Naive thymus-derived CD4-positive, alpha-beta T cell (primary cell): Measurements from ENCODE around the gene ZNF577. TPM values are rescaled to one million over a fixed set of nuclear protein-coding genes. Genes with fewer than 3 reads are reported as not detected.
A peak's percentile ranks its signal among the peaks of the same experiment; 100 is the strongest.
"Not testable (repeated sequence)": the region's sequence is repeated elsewhere in the genome, so short reads cannot be mapped to it uniquely, and the experiment has no call there.

Experiments used
- ATAC-seq: fragments of 150-1000 bp; cut with Tn5 transposase; 2 replicates; pipeline ENCODE4 v1.10.0; 2021; ENCODE audit warnings: mild to moderate bottlenecking, moderate library complexity
- CTCF ChIA-PET: fragments of 350-600 bp; sonication (Branson Sonifier 250); formaldehyde crosslinking; loops from one replicate; lab custom pipeline; 2021; ENCODE audit warnings: antibody characterized with exemption; lab: Charles Lee
- POLR2A ChIA-PET: fragments of 350-600 bp; sonication (Branson Sonifier 250); formaldehyde crosslinking; loops from one replicate; lab custom pipeline; 2021; ENCODE audit warnings: antibody characterized with exemption, inconsistent platforms; lab: Charles Lee
- DNase-seq, 9 donors: peaks; one replicate each; pipeline versions ENCODE4 v3.0.0 to v3.0.0-alpha.2; 2020 to 2022; ENCODE audit warnings: mixed read lengths in 1 of 9
- H3K27ac ChIP-seq: one replicate; pipeline ENCODE4 v1.7.0; 2013; ENCODE audit warnings: mild to moderate bottlenecking, low read depth, low read length, moderate library complexity
- H3K27me3 ChIP-seq, 2 donors: one replicate each; pipeline ENCODE4 v1.7.0; 2013; ENCODE audit warnings: low read length in 2 of 2, mild to moderate bottlenecking in 2 of 2, moderate library complexity in 2 of 2; ENCODE audit not compliant: control insufficient read depth in 2 of 2, insufficient read depth in 2 of 2
- H3K36me3 ChIP-seq, 3 experiments: 1 replicate in 2 of 3; 2 replicates in 1 of 3; pipeline ENCODE4 v1.7.0; 2013; ENCODE audit warnings: low read length in 3 of 3, mild to moderate bottlenecking in 3 of 3, moderate library complexity in 1 of 3; ENCODE audit not compliant: insufficient read depth in 3 of 3, control insufficient read depth in 2 of 3
- H3K4me1 ChIP-seq, 2 donors: one replicate each; pipeline ENCODE4 v1.7.0; 2013; ENCODE audit warnings: low read length in 2 of 2, mild to moderate bottlenecking in 2 of 2, moderate library complexity in 1 of 2; ENCODE audit not compliant: control insufficient read depth in 2 of 2, insufficient read depth in 2 of 2
- H3K4me3 ChIP-seq: 2 replicates; pipeline ENCODE4 v1.7.0; 2013; ENCODE audit warnings: mild to moderate bottlenecking, low read length
- H3K9me3 ChIP-seq, 3 experiments: 1 replicate in 2 of 3; 2 replicates in 1 of 3; pipeline ENCODE4 v1.7.0; 2013; ENCODE audit warnings: low read length in 3 of 3; ENCODE audit not compliant: control insufficient read depth in 2 of 3
- H3K27ac Mint-ChIP-seq, 9 donors: one replicate each; pipeline ENCODE4 v1.8.0; 2020 to 2022; ENCODE audit warnings: mixed read lengths in 9 of 9, mild to moderate bottlenecking in 8 of 9, moderate library complexity in 5 of 9, inconsistent platforms in 2 of 9
- H3K27me3 Mint-ChIP-seq, 5 donors: one replicate each; pipeline ENCODE4 v1.8.0; 2021 to 2022; ENCODE audit warnings: mixed read lengths in 5 of 5, mild to moderate bottlenecking in 1 of 5
- H3K36me3 Mint-ChIP-seq, 5 donors: one replicate each; pipeline ENCODE4 v1.8.0; 2020 to 2022; ENCODE audit warnings: mixed read lengths in 5 of 5, mild to moderate bottlenecking in 3 of 5, inconsistent platforms in 1 of 5
- H3K4me1 Mint-ChIP-seq, 7 donors: one replicate each; pipeline ENCODE4 v1.8.0; 2020 to 2022; ENCODE audit warnings: mixed read lengths in 7 of 7, mild to moderate bottlenecking in 3 of 7, inconsistent platforms in 1 of 7
- H3K4me3 Mint-ChIP-seq, 10 donors: one replicate each; pipeline ENCODE4 v1.8.0; 2020 to 2022; ENCODE audit warnings: mild to moderate bottlenecking in 10 of 10, mixed read lengths in 10 of 10, moderate library complexity in 6 of 10, inconsistent platforms in 2 of 10
- H3K9me3 Mint-ChIP-seq, 11 donors: one replicate each; pipeline ENCODE4 v1.8.0; 2020 to 2022; ENCODE audit warnings: mixed read lengths in 11 of 11, mild to moderate bottlenecking in 4 of 11, inconsistent platforms in 1 of 11, moderate library complexity in 1 of 11
- intact Hi-C, 2 donors: fragments of 100-400 bp; cut with micrococcal nuclease; formaldehyde crosslinking; loops; one replicate each; pipeline ENCODE4 v1.15.1; 2023
- polyA plus RNA-seq, 2 donors: library from polyadenylated mRNA; unstranded; fragments of 300-500 nt; fragmentation: Illumina TruSeq; gene quantifications; one replicate each; pipeline ENCODE4 v1.2.3, GENCODE V29; 2021
- total RNA-seq, 6 experiments: library from RNA in 5 of 6; stranded (reverse) in 5 of 6; gene quantifications; 1 replicate in 5 of 6; 2 replicates in 1 of 6; pipeline ENCODE4 v1.2.3 and lab custom pipeline; 2021 to 2026

ZNF577 gene
- total and polyA plus RNA-seq, 7 experiments from 2014 or later: 3.7 to 28.5 (median 9.6) TPM

DNA sequence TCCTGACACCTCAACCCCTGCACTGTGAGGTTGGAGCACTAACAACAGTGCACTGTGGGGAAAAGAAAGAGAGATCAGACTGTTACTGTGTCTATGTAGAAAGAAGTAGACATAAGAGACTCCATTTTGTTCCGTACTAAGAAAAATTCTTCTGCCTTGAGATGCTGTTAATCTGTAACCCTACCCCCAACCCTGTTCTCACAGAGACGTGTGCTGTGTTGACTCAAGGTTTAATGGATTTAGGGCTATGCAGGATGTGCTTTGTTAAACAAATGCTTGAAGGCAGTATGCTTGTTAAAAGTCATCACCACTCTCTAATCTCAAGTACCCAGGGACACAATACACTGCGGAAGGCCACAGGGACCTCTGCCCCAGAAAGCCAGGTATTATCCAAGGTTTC, 17.9 kb upstream of the ZNF577 start:
- H3K27ac Mint-ChIP-seq, H3K27ac ChIP-seq, H3K4me1 ChIP-seq, POLR2A ChIA-PET, H3K4me3 ChIP-seq, CTCF ChIA-PET, H3K27me3 ChIP-seq, ATAC-seq, DNase-seq: not testable (repeated sequence)
- H3K4me3 Mint-ChIP-seq: peak overlapping the region in 3 of 10 donors; percentile 6 to 98 (median 76)
- H3K9me3 Mint-ChIP-seq: peaks cover 11 to 98% (median 69%) of the 10 kb centered on the region in 11 donors
- H3K9me3 ChIP-seq: peaks cover 0 to 54% (median 10%) of the 10 kb centered on the region in 3 experiments
- H3K27me3 Mint-ChIP-seq: peaks cover 0 to 35% (median 22%) of the 10 kb centered on the region in 5 donors
- peaks cover 0 to 19% (median 6%) of the 10 kb centered on the region in 3 experiments for H3K36me3 ChIP-seq
- peaks cover 42 to 61% (median 44%) of the 10 kb centered on the region in 5 donors for H3K36me3 Mint-ChIP-seq
- intact Hi-C loops: loop anchor here (1.0 to 10.0 kb wide), 8 partner anchors 22 to 364 kb away; partner anchors contain the start of genes ZNF613 (in 2 of the 2), ZNF615 (in 2 of the 2), ZNF350 (in 1 of the 2) and ZNF614 (in 1 of the 2)
- H3K4me1 Mint-ChIP-seq: peaks cover 8 to 33% (median 28%) of the 10 kb centered on the region in 7 donors

DNA sequence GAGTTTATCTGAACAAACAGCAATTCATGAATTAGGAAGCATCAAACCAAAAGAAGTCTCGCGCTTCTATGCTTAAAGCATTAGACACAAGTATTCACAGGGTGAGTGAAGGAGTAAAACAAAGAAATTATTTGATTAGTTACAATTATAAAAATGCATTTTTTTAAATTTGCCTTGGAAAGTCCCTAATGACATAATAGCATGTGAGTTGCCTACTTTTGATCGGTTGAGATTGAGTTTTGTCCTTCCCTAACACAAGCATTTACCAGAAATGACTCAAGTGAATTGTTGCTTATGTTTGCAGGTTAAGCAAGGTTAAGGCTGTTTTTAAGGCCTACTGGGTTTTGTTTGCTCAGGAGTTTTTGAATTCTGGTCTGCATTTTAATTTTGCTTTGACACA, 17.5 kb upstream of the ZNF577 start:
- intact Hi-C loops: loop anchor here (1.0 to 10.0 kb wide), 8 partner anchors 22 to 364 kb away; partner anchors contain the start of genes ZNF613 (in 2 of the 2), ZNF615 (in 2 of the 2), ZNF350 (in 1 of the 2) and ZNF614 (in 1 of the 2)

DNA sequence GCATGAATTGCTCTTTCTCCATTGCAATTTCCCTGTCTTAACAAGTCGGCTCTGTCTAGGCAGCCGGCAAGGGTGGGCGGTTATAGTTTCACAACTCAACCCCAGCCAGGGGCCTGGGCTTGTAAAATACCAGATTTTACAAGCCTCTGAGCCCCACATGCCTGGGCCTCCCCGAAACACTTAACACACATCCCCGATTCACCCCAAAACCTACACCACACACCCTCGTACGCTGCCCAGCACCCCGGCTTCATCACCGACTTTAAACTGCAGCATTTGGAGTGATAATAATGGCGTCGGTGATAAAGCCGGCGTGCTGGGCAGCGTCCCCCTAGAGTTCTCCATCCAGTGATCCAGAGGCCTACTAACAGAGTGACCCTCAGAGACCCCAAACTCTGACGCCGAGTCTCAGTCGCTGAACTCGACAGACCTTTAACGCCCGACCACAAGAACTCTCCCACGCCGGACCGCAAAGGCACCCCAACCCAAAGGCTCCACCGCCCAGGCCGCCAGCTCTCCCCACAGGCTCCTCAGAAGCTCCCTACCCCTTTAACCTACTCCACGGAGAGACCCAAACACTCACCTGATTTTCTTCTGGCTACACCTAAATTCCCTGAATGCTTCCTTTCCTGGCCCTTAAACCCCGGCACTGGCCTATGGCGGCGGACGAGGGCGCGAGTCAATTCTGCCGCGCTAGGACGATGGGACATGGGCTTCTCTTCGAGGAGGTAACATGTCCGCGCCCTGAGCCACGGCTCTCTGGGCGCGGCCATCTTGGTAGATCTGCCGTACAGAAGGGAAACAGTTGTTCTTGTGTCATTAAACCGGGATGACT, 16.8 kb upstream of the ZNF577 start, which contains the start of gene ZNF649:
TSS of gene ZNF649 (minus strand) at position 687 of the 835 bp plus-strand sequence. CDS start 4,910 bp downstream, outside the sequence.
- peak within 1 kb of the TSS; percentile 84 for H3K27ac ChIP-seq
- peak within 1 kb of the TSS; percentile 84 for H3K4me3 ChIP-seq
- Mint-ChIP-seq H3K4me1 (peaks cover 8 to 33% (median 28%) of the 10 kb centered on the region in 7 donors), H3K9me3 (peaks cover 11 to 98% (median 71%) of the 10 kb centered on the region in 11 donors), H3K4me3 (peak within 1 kb of the TSS; percentile 87 to 100 (median 99)), H3K27me3 (peaks cover 0 to 31% (median 19%) of the 10 kb centered on the region in 5 donors), H3K36me3 (peaks cover 43 to 69% (median 55%) of the 10 kb centered on the region in 5 donors), H3K27ac (peak within 1 kb of the TSS; percentile 89 to 99 (median 97))
- H3K9me3 ChIP-seq: peaks cover 0 to 57% (median 17%) of the 10 kb centered on the region in 3 experiments
- H3K4me1 ChIP-seq: peaks cover 0 to 5% of the 10 kb centered on the region in 2 donors
- H3K27me3 ChIP-seq: no peaks in the 10 kb centered on the region
- DNase-seq (peak; percentile 67 to 84 (median 74)), ATAC-seq (peak; percentile 98)
- CTCF ChIA-PET: interaction anchor here (0.8 kb wide), 1 partner anchor 223 kb away, joined by 3 read pairs; no protein-coding TSS in a partner anchor
- intact Hi-C loops: loop anchor here (1.0 to 10.0 kb wide), 10 partner anchors 23 to 365 kb away; partner anchors contain the start of genes ZNF350 (in 2 of the 2), ZNF613 (in 2 of the 2), ZNF614 (in 2 of the 2) and ZNF615 (in 2 of the 2)
- POLR2A ChIA-PET: no interaction called here
- peaks cover 2 to 29% (median 15%) of the 10 kb centered on the region in 3 experiments for H3K36me3 ChIP-seq

More for the DNA sequence above, 17.5 kb upstream of the ZNF577 start:
- Mint-ChIP-seq H3K27ac (peak overlapping the region in 7 of 9 donors; percentile 89 to 98 (median 93)), H3K27me3 (peaks cover 0 to 35% (median 22%) of the 10 kb centered on the region in 5 donors), H3K36me3 (peaks cover 45 to 65% (median 49%) of the 10 kb centered on the region in 5 donors), H3K4me3 (peak overlapping the region; percentile 87 to 100 (median 99)), H3K9me3 (peaks cover 11 to 98% (median 69%) of the 10 kb centered on the region in 11 donors), H3K4me1 (peaks cover 8 to 33% (median 28%) of the 10 kb centered on the region in 7 donors)
- H3K36me3 ChIP-seq: peaks cover 0 to 23% (median 8%) of the 10 kb centered on the region in 3 experiments
- no peaks in the 10 kb centered on the region for H3K27me3 ChIP-seq
- H3K9me3 ChIP-seq: peaks cover 0 to 57% (median 11%) of the 10 kb centered on the region in 3 experiments
- ChIA-PET CTCF (interaction anchor here (0.8 kb wide), 1 partner anchor 222 kb away, joined by 3 read pairs; no protein-coding TSS in a partner anchor), POLR2A (no interaction called here)
- ATAC-seq (peak; percentile 2), DNase-seq (no peak)
- H3K27ac ChIP-seq: no peak overlapping the region
- peak overlapping the region; percentile 84 for H3K4me3 ChIP-seq
- peaks cover 0 to 5% of the 10 kb centered on the region in 2 donors for H3K4me1 ChIP-seq

DNA sequence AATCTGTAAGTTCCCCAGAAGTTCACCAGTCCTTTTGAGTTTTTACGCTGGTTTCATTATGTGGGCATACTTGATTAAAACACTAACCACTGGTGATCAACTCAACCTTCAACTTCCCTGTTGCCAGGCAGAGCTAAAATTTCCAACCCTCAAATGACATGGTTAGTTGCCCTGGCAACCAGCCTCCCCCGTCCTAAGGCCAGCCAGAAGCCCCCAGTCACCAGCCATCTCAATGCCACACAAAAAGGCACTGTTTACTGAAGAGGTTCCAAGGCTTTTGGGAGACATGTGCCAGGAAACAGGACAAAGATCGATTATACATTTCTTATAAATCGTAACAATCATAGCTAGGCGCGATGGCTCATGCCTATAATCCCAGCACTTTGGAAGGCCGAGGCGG, 15.4 kb upstream of the ZNF577 start:
- H3K4me1 Mint-ChIP-seq: peaks cover 8 to 33% (median 28%) of the 10 kb centered on the region in 7 donors
- ChIA-PET POLR2A (interaction anchor here (0.8 kb wide), 1 partner anchor 127 kb away, joined by 3 read pairs; no protein-coding TSS in a partner anchor), CTCF (no interaction called here)
- peaks cover 11 to 43% (median 21%) of the 10 kb centered on the region in 3 experiments for H3K36me3 ChIP-seq
- H3K4me3 Mint-ChIP-seq: peak overlapping the region; percentile 29 to 100 (median 98)
- peaks cover 11 to 96% (median 70%) of the 10 kb centered on the region in 11 donors for H3K9me3 Mint-ChIP-seq
- peaks cover 3 to 63% (median 26%) of the 10 kb centered on the region in 3 experiments for H3K9me3 ChIP-seq
- no peaks in the 10 kb centered on the region for H3K27me3 ChIP-seq
- intact Hi-C loops: loop anchor here (5.0 to 10.0 kb wide), 2 partner anchors 272 to 289 kb away; partner anchors contain the start of genes PPP2R1A (in 1 of the 2) and ZNF836 (in 1 of the 2)
- no peak overlapping the region for H3K27ac ChIP-seq
- peak overlapping the region; percentile 84 for H3K4me3 ChIP-seq
- H3K4me1 ChIP-seq: peaks cover 0 to 5% of the 10 kb centered on the region in 2 donors
- DNase-seq (no peak), ATAC-seq (no peak)
- peaks cover 0 to 22% (median 16%) of the 10 kb centered on the region in 5 donors for H3K27me3 Mint-ChIP-seq
- H3K36me3 Mint-ChIP-seq: peaks cover 43 to 76% (median 66%) of the 10 kb centered on the region in 5 donors
- peak overlapping the region in 2 of 9 donors; percentile 17 to 56 for H3K27ac Mint-ChIP-seq

DNA sequence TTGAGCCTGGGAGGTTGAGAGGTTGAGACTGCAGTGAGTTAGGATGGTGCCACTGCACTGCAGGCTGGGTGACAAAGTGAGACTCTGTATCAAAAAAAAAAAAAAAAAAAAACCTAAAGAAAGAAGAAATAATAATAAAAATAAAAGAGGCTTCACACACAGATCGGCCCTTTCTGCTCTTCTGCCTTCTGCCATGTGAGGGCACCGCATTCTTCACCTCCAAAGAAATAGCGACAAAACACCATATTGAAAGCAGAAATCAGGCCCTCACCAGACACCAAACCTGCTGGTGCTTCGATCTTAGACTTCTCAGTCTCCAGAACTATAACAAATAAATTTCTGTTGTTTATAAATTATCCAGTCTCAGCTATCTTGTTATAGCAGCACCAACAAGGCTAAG, 14.1 kb upstream of the ZNF577 start:
- Histone ChIP-seq H3K4me3 (no peak overlapping the region), H3K27ac (no peak overlapping the region), H3K27me3 (no peaks in the 10 kb centered on the region), H3K4me1 (peaks cover 0 to 5% of the 10 kb centered on the region in 2 donors), H3K36me3 (peaks cover 17 to 56% (median 33%) of the 10 kb centered on the region in 3 experiments), H3K9me3 (peaks cover 3 to 70% (median 36%) of the 10 kb centered on the region in 3 experiments)
- H3K27ac Mint-ChIP-seq: no peak overlapping the region
- peaks cover 8 to 33% (median 28%) of the 10 kb centered on the region in 7 donors for H3K4me1 Mint-ChIP-seq
- intact Hi-C loops: loop anchor here (5.0 to 10.0 kb wide), 2 partner anchors 273 to 290 kb away; partner anchors contain the start of genes PPP2R1A (in 1 of the 2) and ZNF836 (in 1 of the 2)
- ChIA-PET CTCF (no interaction called here), POLR2A (no interaction called here)
- ATAC-seq (no peak), DNase-seq (no peak)
- peaks cover 0 to 11% (median 7%) of the 10 kb centered on the region in 5 donors for H3K27me3 Mint-ChIP-seq
- H3K4me3 Mint-ChIP-seq: peak overlapping the region in 3 of 10 donors; percentile 25 to 99 (median 98)
- H3K36me3 Mint-ChIP-seq: peaks cover 35 to 79% (median 74%) of the 10 kb centered on the region in 5 donors
- peaks cover 6 to 96% (median 69%) of the 10 kb centered on the region in 11 donors for H3K9me3 Mint-ChIP-seq
